GM12874 (cell line): ENCODE measurements around the gene PDPN.

Experiments used
- CTCF ChIP-seq: IDR thresholded peaks from 2 replicates; pipeline ENCODE4 v1.5.1; 2011; ENCODE audit warnings: low read depth, mild to moderate bottlenecking, control low read depth, low read length, moderate library complexity; ENCODE audit not compliant: insufficient read depth

Gene PDPN

GRCh38 chr1:13543451-13544220 is 40.0 kb upstream of the PDPN start:
- no peak for TF ChIP-seq CTCF

DNA sequence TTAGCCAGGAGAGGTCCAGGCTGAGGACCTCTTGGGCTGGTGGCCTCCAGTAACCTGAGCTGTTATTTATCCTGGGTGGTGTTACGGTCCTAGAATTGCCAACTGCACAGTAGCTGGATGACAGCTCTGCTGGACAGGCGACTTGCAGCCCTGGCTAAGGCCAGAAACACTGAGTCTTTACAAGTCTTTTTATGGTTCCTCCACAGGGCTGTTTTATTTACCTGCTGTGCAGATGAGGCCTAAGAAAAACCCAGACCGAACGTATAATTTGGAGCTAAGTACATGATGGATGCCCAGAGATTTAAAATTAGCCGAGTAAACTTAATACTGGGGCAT is 39.4 kb upstream of the PDPN start:
- no peak for TF ChIP-seq CTCF

- no peak for TF ChIP-seq CTCF
Observed at GRCh38 chr1:13546791-13547190, 36.8 kb upstream of the PDPN start.

- TF ChIP-seq CTCF = no peak
Observed at GRCh38 chr1:13548281-13548680, 35.4 kb upstream of the PDPN start.

DNA sequence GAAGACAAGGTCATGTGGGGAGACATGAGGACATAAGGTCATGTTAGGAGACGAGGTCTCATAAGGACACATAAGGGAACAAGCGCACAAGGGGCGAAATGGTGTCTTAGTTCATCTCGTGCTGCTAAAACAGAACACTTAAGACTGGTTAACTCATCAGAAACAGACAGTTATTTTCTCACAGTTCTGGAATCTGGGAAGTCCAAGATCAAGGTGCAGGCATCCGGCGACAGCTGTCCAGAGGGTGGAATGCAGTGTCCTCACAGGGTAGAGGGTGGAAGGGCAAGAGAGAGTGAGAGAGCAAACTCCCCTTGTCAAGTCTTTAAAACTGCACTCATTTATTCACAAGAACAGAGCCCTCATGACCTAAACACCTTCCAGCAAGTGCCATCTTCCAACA is 34.6 kb upstream of the PDPN start:
- no peak for TF ChIP-seq CTCF

DNA sequence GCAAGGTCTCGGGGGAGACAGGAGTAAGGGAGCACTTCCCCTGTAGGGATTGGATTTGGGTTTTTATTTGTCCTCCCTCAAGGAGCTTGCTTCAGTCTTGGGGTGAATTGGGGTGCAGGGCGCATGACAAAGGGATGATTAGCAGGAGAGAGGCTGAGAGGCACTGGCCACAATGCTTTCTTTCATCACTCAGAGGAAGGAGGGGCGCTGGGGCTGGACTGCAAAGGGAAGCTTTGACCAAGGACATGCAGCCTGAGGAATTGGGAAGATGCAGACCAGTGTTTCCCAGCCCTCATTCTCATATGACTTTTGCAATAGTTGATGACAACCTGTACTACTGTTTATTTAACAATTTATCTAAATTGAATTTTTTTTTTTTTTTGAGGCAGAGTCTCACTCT is 34.1 kb upstream of the PDPN start:
- TF ChIP-seq CTCF = no peak

DNA sequence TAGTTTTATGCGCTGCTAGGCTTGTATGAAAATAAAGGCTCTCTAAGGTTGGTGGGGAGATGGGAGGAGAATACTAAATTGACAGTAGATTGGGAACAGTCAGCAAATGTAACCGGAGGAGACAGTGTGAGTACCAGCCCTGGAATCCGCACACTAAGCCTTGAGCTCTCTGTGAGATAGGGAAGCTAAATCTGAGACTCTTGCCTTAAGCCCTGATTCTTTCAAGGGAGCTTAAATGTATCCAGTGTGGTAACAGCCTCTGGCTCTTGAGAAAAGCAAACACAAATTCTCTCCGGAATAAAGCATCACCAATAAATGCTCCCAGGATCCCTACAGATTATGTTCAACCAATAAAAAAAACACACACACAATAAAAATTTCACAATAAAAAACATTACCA is 33.0 kb upstream of the PDPN start:
- TF ChIP-seq CTCF = no peak

DNA sequence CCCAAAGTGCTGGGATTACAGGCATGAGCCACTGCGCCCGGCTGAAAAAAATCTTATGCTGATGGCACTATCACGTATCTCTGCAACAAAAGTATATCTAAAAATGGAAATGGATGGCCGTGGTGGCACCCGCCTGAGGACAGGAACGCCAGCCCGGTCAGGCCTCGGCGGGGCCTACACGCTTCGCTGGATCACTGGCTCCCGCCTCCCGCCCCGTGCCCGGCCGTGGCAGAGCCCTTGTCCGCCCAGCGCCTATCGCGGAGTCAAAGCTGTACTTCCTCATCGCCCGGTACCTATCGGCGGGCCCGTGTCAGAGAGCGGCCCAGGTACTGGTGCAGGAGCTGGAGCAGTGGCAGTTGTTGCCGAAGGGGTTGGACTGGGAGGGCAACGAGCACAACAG is 28.8 kb upstream of the PDPN start:
- TF ChIP-seq CTCF = no peak
